AG04449 (cell line): ENCODE measurements around the gene AQP12A.

Experiments
- CTCF ChIA-PET: fragments of 350-600 bp; formaldehyde crosslinking; extraction: SDS; loops from one replicate; lab custom pipeline; 2021; ENCODE audit warnings: antibody characterized with exemption; lab: Yijun Ruan, JAX
- POLR2A ChIA-PET: fragments of 400-600, 350-600 bp; formaldehyde crosslinking; extraction: SDS; loops from one replicate; lab custom pipeline; 2020; ENCODE audit warnings: antibody characterized with exemption, inconsistent platforms; lab: Yijun Ruan, JAX
- DNase-seq: peaks from one replicate; pipeline ENCODE4 v3.0.0-alpha.2; 2010; ENCODE audit warnings: low read depth, low spot score
- H3K4me3 ChIP-seq: 2 replicates; pipeline ENCODE4 v1.5.1; 2011; ENCODE audit warnings: low read depth, mild to moderate bottlenecking, control low read depth, low read length
- TF ChIP-seq, protein P1 (sequence below): IDR thresholded peaks from one replicate; pipeline ENCODE4 v1.5.1; 2011; ENCODE audit warnings: mild to moderate bottlenecking, moderate library complexity, low read length, control low read depth, inconsistent platforms; ENCODE audit not compliant: insufficient read depth; ENCODE audit errors: missing control alignments

The AQP12A gene

DNA sequence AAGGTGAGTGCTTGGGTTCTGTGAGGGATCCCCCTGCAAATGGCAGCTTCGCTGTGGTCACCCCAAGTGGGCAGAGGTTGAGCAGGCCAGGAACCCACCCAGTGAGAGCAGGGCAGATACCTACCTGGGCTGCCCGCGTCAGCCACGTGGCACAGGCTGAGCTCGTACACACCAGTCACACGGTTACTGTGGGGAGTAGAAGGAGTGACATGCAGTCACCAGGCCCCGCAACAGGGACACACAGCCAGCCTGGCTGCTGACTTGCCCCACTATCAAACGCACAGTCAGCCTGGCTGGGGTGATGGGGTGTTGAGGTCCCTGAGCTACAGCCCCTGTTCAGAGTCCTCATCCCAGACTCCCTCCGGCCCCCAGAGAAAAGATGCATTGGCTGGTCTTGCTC is 32.2 kb downstream of the AQP12A start:
- no peak for DNase-seq
- ChIA-PET CTCF (no interaction called here), POLR2A (no interaction called here)
- TF ChIP-seq, protein P1, sequence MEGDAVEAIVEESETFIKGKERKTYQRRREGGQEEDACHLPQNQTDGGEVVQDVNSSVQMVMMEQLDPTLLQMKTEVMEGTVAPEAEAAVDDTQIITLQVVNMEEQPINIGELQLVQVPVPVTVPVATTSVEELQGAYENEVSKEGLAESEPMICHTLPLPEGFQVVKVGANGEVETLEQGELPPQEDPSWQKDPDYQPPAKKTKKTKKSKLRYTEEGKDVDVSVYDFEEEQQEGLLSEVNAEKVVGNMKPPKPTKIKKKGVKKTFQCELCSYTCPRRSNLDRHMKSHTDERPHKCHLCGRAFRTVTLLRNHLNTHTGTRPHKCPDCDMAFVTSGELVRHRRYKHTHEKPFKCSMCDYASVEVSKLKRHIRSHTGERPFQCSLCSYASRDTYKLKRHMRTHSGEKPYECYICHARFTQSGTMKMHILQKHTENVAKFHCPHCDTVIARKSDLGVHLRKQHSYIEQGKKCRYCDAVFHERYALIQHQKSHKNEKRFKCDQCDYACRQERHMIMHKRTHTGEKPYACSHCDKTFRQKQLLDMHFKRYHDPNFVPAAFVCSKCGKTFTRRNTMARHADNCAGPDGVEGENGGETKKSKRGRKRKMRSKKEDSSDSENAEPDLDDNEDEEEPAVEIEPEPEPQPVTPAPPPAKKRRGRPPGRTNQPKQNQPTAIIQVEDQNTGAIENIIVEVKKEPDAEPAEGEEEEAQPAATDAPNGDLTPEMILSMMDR, result no peak
- no peak overlapping the region for H3K4me3 ChIP-seq

DNA sequence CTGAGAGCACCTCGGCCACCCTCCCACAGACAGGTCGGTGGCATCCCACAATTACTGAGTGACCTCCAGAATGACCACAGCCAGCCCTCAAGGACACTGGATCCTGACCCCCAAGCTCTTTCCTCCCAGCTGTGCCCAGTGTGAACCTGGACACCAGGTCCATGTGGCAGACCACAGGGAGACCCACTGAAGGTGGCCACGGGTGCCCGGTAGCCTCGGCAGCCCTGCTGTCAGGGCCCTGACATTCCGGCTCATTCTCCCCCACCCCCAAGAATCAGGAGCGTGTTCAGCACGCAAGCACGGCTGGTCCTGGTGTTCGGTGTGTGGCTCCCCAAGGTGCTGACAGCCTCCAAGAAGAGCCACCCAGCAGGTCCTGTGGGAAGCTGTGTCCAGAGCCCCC is 32.8 kb downstream of the AQP12A start:
- TF ChIP-seq, protein P1, result no peak
- ChIA-PET POLR2A (no interaction called here), CTCF (no interaction called here)
- DNase-seq, result no peak
- H3K4me3 ChIP-seq, result no peak overlapping the region

GRCh38 chr2:240725266-240725665 is 33.6 kb downstream of the AQP12A start:
- no peak for DNase-seq
- TF ChIP-seq, protein P1, result no peak
- POLR2A ChIA-PET, result no interaction called here
- CTCF ChIA-PET, result no interaction called here
- no peak overlapping the region for H3K4me3 ChIP-seq

GRCh38 chr2:240725671-240726070 is 34.0 kb downstream of the AQP12A start:
- DNase-seq, result no peak
- POLR2A ChIA-PET, result no interaction called here

GRCh38 chr2:240726876-240727275 is 35.2 kb downstream of the AQP12A start:
- ChIA-PET CTCF (no interaction called here), POLR2A (no interaction called here)
- H3K4me3 ChIP-seq, result no peak overlapping the region
- DNase-seq, result no peak
- TF ChIP-seq, protein P1, result no peak

More at GRCh38 chr2:240725671-240726070, 34.0 kb downstream of the AQP12A start:
- CTCF ChIA-PET, result no interaction called here
- H3K4me3 ChIP-seq, result no peak overlapping the region
- TF ChIP-seq, protein P1, result no peak

- TF ChIP-seq, protein P1, result no peak
- CTCF ChIA-PET, result no interaction called here
- POLR2A ChIA-PET, result no interaction called here
- no peak for DNase-seq
- no peak overlapping the region for H3K4me3 ChIP-seq
Measured at GRCh38 chr2:240727439-240727838, 35.8 kb downstream of the AQP12A start.
